ENCODE measurements around the gene TBC1D3B. TPM values are rescaled to one million over a fixed set of nuclear protein-coding genes. Genes with fewer than 3 reads are reported as not detected.

TBC1D3B gene
- total RNA-seq, 2 donors from 2014 or later, result 4.5 to 8.7 TPM

DNA sequence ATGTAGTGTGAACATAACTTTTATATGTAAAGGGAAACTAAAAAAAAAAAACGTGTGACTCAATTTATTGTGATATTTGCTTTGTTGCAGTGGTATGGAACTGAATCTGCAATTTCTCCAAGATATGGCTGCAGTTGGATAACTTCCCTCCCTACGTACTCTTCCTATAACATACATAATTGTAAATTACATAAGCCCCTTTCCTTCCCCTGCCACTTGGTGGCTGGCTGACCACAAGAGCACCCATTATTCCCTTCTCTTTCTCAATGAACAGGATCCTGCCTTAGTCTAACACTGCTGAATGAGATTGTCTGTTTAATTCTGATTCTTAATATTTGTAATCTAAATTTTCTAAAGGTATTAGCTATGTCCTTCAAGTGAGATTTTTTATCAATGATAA lies 45.0 kb downstream of the TBC1D3B start:
- DNase-seq, result no peak
- no peaks in the 10 kb centered on the region for H3K36me3 ChIP-seq
- no peak overlapping the region for H3K27ac ChIP-seq
- H3K4me3 ChIP-seq, result no peak overlapping the region
- peaks cover 30% of the 10 kb centered on the region for H3K4me1 ChIP-seq
- intact Hi-C loops (cut with DNase I), result no loop called here
- TF ChIP-seq, protein P1, sequence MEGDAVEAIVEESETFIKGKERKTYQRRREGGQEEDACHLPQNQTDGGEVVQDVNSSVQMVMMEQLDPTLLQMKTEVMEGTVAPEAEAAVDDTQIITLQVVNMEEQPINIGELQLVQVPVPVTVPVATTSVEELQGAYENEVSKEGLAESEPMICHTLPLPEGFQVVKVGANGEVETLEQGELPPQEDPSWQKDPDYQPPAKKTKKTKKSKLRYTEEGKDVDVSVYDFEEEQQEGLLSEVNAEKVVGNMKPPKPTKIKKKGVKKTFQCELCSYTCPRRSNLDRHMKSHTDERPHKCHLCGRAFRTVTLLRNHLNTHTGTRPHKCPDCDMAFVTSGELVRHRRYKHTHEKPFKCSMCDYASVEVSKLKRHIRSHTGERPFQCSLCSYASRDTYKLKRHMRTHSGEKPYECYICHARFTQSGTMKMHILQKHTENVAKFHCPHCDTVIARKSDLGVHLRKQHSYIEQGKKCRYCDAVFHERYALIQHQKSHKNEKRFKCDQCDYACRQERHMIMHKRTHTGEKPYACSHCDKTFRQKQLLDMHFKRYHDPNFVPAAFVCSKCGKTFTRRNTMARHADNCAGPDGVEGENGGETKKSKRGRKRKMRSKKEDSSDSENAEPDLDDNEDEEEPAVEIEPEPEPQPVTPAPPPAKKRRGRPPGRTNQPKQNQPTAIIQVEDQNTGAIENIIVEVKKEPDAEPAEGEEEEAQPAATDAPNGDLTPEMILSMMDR (IDR thresholded peaks at IDR 0.05), result no peak
- H3K9ac ChIP-seq (ENCODE audit: low read depth in 2 of 2, low read length in 2 of 2), result no peak overlapping the region
- no peaks in the 10 kb centered on the region for H3K9me3 ChIP-seq
- no peaks in the 10 kb centered on the region for H3K27me3 ChIP-seq

DNA sequence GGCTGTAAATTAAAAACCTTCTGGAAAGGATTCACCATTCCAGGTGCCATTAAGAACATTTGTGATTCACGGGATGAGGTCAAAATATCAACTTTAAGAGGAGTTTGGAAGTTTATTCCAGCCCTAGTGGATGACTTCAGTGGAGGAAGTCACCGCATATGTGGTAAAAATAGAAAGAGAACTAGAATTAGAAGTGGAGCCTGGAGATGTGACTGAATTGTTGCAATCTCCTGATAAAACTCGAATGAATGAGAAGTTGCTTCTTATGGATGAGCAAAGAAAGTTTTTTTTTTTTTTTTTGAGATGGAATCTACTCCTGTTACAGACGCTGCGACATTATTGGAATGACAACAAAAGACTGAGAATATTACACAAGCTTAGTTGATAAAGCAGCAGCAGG lies 46.1 kb downstream of the TBC1D3B start:
- H3K9ac ChIP-seq (ENCODE audit: low read depth in 2 of 2, low read length in 2 of 2), result no peak overlapping the region
- no peaks in the 10 kb centered on the region for H3K9me3 ChIP-seq
- no peak for DNase-seq
- intact Hi-C loops (cut with DNase I), result no loop called here
- peaks cover 24% of the 10 kb centered on the region for H3K4me1 ChIP-seq
- H3K27ac ChIP-seq, result no peak overlapping the region
- H3K4me3 ChIP-seq, result no peak overlapping the region
- no peaks in the 10 kb centered on the region for H3K36me3 ChIP-seq
- TF ChIP-seq, protein P1 (IDR thresholded peaks at IDR 0.05), result no peak
- H3K27me3 ChIP-seq, result no peaks in the 10 kb centered on the region

DNA sequence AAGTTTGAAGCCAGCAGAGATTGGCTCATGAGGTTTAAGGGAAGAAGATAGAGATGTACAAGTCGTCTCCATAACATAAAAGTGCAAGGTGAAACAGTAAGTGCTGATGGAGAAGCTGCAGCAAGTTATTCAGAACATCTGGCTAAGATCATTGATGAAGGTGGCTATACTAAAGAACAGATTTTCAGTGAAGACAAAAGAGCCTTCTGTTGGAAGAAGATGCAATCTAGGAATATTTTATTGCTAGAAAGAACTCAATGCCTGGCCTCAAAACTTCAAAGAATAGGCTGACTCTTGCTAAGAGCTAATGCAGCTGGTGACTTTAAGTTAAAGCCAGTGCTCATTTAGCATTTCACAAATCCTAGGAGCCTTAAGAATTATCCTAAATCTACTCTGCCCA lies 46.8 kb downstream of the TBC1D3B start:
- DNase-seq, result no peak

DNA sequence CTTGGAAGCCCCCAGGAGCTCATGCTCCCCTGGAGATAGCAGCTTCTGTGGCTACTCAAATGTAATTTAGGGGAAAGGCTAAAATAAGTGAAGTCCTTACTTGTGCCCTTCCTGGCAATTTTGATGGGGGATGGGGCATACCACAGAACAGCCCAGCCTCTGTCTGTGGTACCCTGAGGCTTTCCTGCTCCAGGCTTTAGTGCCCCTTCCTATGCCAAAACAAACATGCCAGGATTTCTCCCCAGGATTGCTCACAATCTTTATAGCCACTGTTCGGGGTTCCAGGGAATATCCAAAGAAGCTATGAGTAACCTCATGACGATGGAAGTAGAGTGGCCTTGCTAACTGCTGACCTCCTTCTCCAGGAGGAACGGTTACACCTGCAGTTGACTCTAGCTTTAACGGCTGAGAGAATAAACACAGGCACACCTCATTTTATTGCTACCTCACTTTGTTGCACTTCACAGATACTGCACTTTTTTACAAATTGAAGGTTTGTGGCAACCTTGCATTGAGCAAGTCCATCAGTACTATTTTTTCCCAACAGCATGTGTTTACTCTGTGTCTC lies 47.9 kb downstream of the TBC1D3B start:
- TF ChIP-seq, protein P1 (IDR thresholded peaks at IDR 0.05), result no peak
- H3K27ac ChIP-seq, result peak overlapping the region; percentile 63

More for the DNA sequence above, 46.8 kb downstream of the TBC1D3B start:
- no peaks in the 10 kb centered on the region for H3K9me3 ChIP-seq
- H3K27me3 ChIP-seq, result no peaks in the 10 kb centered on the region
- no peaks in the 10 kb centered on the region for H3K36me3 ChIP-seq
- intact Hi-C loops (cut with DNase I), result no loop called here
- peaks cover 24% of the 10 kb centered on the region for H3K4me1 ChIP-seq
- H3K9ac ChIP-seq (ENCODE audit: low read depth in 2 of 2, low read length in 2 of 2), result no peak overlapping the region
- peak overlapping the region; percentile 63 for H3K27ac ChIP-seq
- TF ChIP-seq, protein P1 (IDR thresholded peaks at IDR 0.05), result no peak
- no peak overlapping the region for H3K4me3 ChIP-seq

DNA sequence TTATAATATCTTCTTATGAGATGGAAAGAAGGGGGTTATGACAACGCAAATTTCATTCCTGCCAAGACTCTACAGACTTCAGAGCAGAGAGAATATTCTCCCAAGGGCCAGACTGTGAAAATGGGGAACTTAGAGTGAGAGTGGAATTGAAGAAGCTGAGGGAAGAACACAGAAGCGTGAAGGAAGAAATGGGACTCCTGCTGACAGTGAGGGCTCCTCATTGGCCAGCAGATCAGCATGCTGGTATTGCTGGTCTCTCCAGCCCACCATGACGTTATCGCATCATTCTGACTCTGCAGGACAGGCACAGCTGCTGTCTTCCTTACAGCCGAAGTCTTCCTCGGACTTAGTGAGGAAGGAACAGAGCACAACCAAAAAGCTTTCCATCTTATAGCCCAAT lies 48.5 kb downstream of the TBC1D3B start:
- Histone ChIP-seq H3K9ac (ENCODE audit: low read depth in 2 of 2, low read length in 2 of 2) (no peak overlapping the region), H3K27ac (peak overlapping the region; percentile 63), H3K36me3 (no peaks in the 10 kb centered on the region), H3K4me1 (peaks cover 11% of the 10 kb centered on the region), H3K27me3 (no peaks in the 10 kb centered on the region), H3K4me3 (no peak overlapping the region), H3K9me3 (no peaks in the 10 kb centered on the region)
- intact Hi-C loops (cut with DNase I), result no loop called here
- DNase-seq, result no peak
- TF ChIP-seq, protein P1 (IDR thresholded peaks at IDR 0.05), result no peak

More for the DNA sequence above, 47.9 kb downstream of the TBC1D3B start:
- H3K27me3 ChIP-seq, result no peaks in the 10 kb centered on the region
- H3K4me3 ChIP-seq, result no peak overlapping the region
- intact Hi-C loops (cut with DNase I), result no loop called here
- peak overlapping the region in 1 of 2 donors; percentile 41 for H3K9ac ChIP-seq (ENCODE audit: low read depth in 2 of 2, low read length in 2 of 2)
- DNase-seq, result peak; percentile 82
- H3K36me3 ChIP-seq, result no peaks in the 10 kb centered on the region
- peaks cover 17% of the 10 kb centered on the region for H3K4me1 ChIP-seq
- no peaks in the 10 kb centered on the region for H3K9me3 ChIP-seq
